ENCODE results near the gene CEP131.

DNA sequence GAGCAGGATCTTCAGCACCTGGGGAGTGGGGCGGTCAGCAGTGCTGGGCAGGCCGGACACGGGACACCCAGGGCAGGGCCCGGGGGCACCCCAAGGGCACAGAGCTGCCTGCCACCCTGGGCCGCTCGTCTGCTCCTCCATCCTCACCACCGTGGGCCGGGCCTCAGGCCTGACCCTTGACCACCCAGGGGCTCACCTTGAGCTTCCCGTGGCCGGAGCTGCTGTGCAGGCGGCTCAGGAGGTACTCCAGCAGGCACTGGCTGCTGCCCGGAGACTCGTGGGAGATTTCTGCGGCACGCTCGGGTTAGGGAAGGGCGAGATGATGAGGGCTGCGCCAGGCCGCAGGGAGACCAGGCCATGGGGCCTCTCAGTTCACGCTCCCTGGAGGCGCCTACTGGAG is 14.0 kb upstream of the CEP131 start:
- TF ChIP-seq JUN (IDR thresholded peaks at IDR 0.05), result no peak
- TF ChIP-seq EP300 (IDR thresholded peaks at IDR 0.05), result no peak
- TF ChIP-seq, protein P1, sequence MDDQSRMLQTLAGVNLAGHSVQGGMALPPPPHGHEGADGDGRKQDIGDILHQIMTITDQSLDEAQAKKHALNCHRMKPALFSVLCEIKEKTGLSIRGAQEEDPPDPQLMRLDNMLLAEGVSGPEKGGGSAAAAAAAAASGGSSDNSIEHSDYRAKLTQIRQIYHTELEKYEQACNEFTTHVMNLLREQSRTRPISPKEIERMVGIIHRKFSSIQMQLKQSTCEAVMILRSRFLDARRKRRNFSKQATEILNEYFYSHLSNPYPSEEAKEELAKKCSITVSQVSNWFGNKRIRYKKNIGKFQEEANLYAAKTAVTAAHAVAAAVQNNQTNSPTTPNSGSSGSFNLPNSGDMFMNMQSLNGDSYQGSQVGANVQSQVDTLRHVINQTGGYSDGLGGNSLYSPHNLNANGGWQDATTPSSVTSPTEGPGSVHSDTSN (IDR thresholded peaks at IDR 0.05), result no peak
- TF ChIP-seq, protein P2, sequence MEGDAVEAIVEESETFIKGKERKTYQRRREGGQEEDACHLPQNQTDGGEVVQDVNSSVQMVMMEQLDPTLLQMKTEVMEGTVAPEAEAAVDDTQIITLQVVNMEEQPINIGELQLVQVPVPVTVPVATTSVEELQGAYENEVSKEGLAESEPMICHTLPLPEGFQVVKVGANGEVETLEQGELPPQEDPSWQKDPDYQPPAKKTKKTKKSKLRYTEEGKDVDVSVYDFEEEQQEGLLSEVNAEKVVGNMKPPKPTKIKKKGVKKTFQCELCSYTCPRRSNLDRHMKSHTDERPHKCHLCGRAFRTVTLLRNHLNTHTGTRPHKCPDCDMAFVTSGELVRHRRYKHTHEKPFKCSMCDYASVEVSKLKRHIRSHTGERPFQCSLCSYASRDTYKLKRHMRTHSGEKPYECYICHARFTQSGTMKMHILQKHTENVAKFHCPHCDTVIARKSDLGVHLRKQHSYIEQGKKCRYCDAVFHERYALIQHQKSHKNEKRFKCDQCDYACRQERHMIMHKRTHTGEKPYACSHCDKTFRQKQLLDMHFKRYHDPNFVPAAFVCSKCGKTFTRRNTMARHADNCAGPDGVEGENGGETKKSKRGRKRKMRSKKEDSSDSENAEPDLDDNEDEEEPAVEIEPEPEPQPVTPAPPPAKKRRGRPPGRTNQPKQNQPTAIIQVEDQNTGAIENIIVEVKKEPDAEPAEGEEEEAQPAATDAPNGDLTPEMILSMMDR (IDR thresholded peaks at IDR 0.05), result no peak
- no peak for TF ChIP-seq RAD21 (conservative IDR thresholded peaks at IDR 0.05 in 1 of 2, IDR thresholded peaks at IDR 0.05 in 1 of 2)
- no peak for TF ChIP-seq POLR2A (IDR thresholded peaks at IDR 0.05; ENCODE audit: low read length)
- TF ChIP-seq RCOR1 (IDR thresholded peaks at IDR 0.05; ENCODE audit: low read depth, low read length), result no peak
- TF ChIP-seq ESRRA (IDR thresholded peaks at IDR 0.05; ENCODE audit: borderline replicate concordance, low read length), result no peak
- no peak for TF ChIP-seq CEBPB (IDR thresholded peaks at IDR 0.05)
- TF ChIP-seq KDM5A (IDR thresholded peaks at IDR 0.05), result no peak
- TF ChIP-seq TP53 (CRISPR knock-in tag; IDR thresholded peaks at IDR 0.05), result no peak
- no peak for TF ChIP-seq RFX5 (IDR thresholded peaks at IDR 0.05)
- TF ChIP-seq POLR2AphosphoS2 (conservative IDR thresholded peaks at IDR 0.05; ENCODE audit: low read length), result no peak
- TF ChIP-seq MAFK (IDR thresholded peaks at IDR 0.05; ENCODE audit: partially characterized antibody), result no peak

Measured in A549 (cell line).